Measurements from ENCODE around the gene PIAS3.
"Not testable (repeated sequence)": the region's sequence is repeated elsewhere in the genome, so short reads cannot be mapped to it uniquely, and the experiment has no call there.

Gene PIAS3

GRCh38 chr1:145823565-145824498 is 35.0 kb downstream of the PIAS3 start, which contains the start of the genes POLR3C and RNF115:
Gene POLR3C, plus strand, starts transcription at chr1:145824200. Its CDS starts 1,577 bp downstream, at chr1:145825777.
Gene RNF115, minus strand, starts transcription at chr1:145824095. Its CDS starts 222 bp downstream, at chr1:145823873.
- peak; percentile 70 to 73 for DNase-seq (ENCODE audit: low read depth in 2 of 2)

DNA sequence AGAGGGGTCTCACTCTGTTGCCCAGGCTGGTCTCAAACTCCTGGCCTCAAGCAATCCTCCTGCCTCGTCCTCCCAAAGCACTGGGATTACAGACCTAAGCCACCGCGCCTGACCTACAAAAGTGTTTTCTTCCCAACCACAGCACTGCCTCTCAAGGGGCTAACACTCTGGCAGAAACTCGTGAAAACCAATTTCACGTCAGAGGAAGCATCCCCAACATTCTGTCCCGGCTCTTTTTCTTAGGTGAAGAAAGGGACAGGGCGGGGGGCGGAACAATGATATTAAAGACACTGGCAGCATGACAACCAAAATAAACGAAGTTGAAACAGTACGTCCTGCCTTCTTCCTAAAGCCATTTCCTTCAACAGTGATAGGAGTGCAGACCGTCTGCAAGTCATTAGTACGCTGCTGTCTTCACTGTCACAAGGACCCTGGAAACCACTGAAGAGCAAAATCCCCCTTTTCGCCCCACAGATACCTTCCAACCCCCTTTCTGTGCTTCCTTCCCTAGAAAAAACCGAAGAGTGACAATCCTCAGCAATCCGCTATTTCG is 36.0 kb downstream of the PIAS3 start:
- not testable (repeated sequence) for DNase-seq (ENCODE audit: low read depth in 2 of 2)

DNA sequence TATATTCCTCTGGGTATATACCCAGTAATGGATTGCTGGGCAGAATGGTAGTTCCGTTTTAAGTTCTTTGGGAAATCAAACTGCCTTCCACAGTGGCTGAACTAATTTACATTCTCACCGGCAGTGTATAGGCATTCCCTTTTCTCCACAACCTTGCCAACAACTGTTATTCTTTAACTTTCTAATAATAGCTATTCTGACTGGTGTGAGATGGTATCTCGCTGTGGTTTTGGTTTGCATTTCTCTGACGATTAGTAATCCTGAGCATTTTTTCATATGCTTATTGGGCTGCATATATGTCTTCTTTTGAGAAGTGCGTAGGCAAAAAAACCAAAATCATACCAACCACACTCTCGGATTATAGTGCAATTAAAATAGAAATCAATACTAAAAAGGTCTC is 40.8 kb downstream of the PIAS3 start:
- DNase-seq (ENCODE audit: low read depth in 2 of 2), result not testable (repeated sequence)

DNA sequence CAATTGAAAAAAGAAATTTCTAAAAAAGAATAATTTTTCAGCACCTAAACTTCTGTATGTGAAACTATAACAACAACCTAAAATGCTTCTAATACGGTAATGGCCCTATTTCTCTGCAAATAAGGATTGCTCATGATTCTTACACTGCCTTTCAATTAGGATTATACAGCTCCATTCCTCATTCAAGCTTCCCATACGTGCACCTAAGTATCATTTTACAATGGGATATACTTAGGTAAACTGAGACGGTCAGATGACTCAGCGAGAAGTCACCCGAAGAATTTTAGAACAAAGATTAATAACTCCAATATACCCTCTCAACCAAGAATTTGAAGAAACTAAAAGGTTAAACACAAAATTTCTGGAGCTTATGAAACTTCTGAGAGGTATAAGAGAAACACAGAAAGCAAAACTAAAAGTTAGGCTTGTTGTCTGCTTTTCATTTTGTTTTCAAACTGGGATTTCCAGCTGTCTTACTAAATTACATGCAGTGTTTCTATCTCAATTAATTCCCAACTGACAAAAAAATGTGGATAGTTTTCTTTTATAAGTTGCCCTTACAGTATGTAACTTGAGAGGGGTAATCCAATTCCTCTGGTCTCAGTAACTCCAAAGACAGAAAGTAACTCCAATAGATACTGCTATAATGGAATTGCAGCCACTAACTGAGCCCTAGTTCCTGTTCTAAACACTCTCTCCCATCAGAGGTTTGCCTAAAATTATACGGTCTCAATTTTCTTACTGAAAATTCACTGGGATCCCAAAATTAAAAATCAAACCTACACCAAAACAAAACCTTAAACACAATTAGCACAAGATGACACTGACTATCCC is 45.7 kb downstream of the PIAS3 start:
- DNase-seq (ENCODE audit: low read depth in 2 of 2), result not testable (repeated sequence)

- no peak for DNase-seq (ENCODE audit: low read depth in 2 of 2)
Observed at GRCh38 chr1:145806844-145807243, 52.0 kb downstream of the PIAS3 start.

DNA sequence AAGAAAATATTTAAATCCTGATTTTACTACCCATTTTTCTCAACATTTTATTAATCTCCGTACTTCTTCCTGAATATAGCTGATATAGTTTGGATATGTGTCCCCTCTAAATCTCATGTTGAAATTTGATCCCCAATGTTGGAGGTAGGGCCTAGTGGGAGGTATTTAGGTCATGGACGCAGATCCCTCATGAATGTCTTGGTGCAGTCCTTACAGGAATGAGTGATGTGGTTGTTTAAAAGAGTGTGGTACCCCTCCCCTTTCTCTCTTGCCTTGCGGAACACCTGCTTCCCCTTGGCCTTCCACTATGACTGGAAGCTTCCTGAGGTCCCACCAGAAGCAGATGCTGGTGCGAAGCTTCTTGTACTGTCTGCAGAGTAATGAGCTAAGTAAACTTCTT is 52.5 kb downstream of the PIAS3 start:
- DNase-seq (ENCODE audit: low read depth in 2 of 2), result no peak

DNA sequence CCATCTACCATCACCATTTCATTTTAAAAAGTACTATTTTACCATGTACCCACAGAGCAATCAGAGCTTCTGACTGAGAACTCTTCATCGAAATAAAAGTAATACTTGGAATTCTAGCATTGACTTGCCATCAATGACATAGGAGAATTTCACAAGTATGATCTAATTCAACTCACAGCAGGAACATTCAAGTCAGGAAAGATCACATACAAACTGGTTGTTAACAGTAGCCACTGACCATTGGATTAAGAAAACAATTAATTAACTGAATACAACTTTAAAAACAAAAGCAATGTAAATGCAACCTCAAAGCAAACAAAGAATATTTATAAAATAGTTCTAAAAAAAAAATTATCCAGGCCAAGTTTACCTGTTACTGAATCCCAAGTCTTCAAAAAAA is 53.8 kb downstream of the PIAS3 start:
- no peak for DNase-seq (ENCODE audit: low read depth in 2 of 2)

- no peak for DNase-seq (ENCODE audit: low read depth in 2 of 2)
Observed at GRCh38 chr1:145804235-145805045, 54.4 kb downstream of the PIAS3 start.

- no peak for DNase-seq (ENCODE audit: low read depth in 2 of 2)
Observed at GRCh38 chr1:145799806-145800205, 59.1 kb downstream of the PIAS3 start.

Data from activated CD4-positive, alpha-beta T cell treated with anti-CD3 and anti-CD28 coated beads for 24 hours (primary cell).